Occipital lobe (tissue), 1 donor: ENCODE measurements around the gene GDAP2. TPM values are rescaled to one million over a fixed set of nuclear protein-coding genes. Genes with fewer than 3 reads are reported as not detected.

Experiments
- total RNA-seq: library from RNA; depleted of rRNA; stranded (reverse); fragments of >200 nt; gene quantifications from one replicate; pipeline ENCODE4 v1.2.3, GENCODE V29; 2014

Gene GDAP2
- total RNA-seq, 1 donor from 2014 or later, result 73.9 TPM

Other genes with a start within 250 kb of the GDAP2 start
- gene WDR3, start 118 bp upstream of the GDAP2 start, total RNA-seq, result 19.3 TPM